A549 (cell line): Measurements from ENCODE around the gene RYR3. TPM values are rescaled to one million over a fixed set of nuclear protein-coding genes. Genes with fewer than 3 reads are reported as not detected.

Source experiments
- ATAC-seq, 2 experiments: fragments of 200-7000 bp in 1 of 2; fragments of >200 bp in 1 of 2; cut with Nextera tagmentation in 1 of 2; cut with Tn5 transposase in 1 of 2; 3 replicates each; pipeline versions ENCODE4 v1.8.0 to v1.9.1; 2018 to 2020; ENCODE audit warnings: mild to moderate bottlenecking in 1 of 2, moderate library complexity in 1 of 2
- CTCF ChIA-PET: fragments of 300-600 bp; sonication (Branson Sonifier 250); formaldehyde crosslinking; extraction: SDS; loops from one replicate; lab custom pipeline; 2021; ENCODE audit warnings: antibody characterized with exemption, inconsistent platforms; lab: Yijun Ruan, JAX
- POLR2A ChIA-PET: fragments of 350-600 bp; formaldehyde crosslinking; extraction: SDS; loops from one replicate; lab custom pipeline; 2021; ENCODE audit warnings: antibody characterized with exemption, inconsistent platforms; lab: Yijun Ruan, JAX
- DNase-seq, 2 experiments: peaks; one replicate each; pipeline versions ENCODE4 v3.0.0 to v3.0.0-alpha.2; 2011 to 2016; ENCODE audit warnings: low read depth in 1 of 2, low spot score in 1 of 2
- FAIRE-seq: peaks from 2 replicates; lab custom pipeline; 2011; peaks lifted over from hg19 to GRCh38; lab: Jason Lieb, UNC
- H3K27ac ChIP-seq, 2 experiments: fragments of >200 bp; sonication (Bioruptor Twin); formaldehyde crosslinking; 3 replicates each; pipeline ENCODE4 v1.5.1; 2016 to 2017
- H3K4me1 ChIP-seq: fragments of >200 bp; sonication (Bioruptor Twin); formaldehyde crosslinking; 3 replicates; pipeline ENCODE4 v1.6.1; 2016
- H3K4me2 ChIP-seq: fragments of >200 bp; sonication (Bioruptor Twin); formaldehyde crosslinking; 3 replicates; pipeline ENCODE4 v1.6.1; 2016
- H3K4me3 ChIP-seq: fragments of >200 bp; sonication (Bioruptor Twin); formaldehyde crosslinking; 3 replicates; pipeline ENCODE4 v1.5.1; 2016
- H3K9me3 ChIP-seq: fragments of >200 bp; sonication (Bioruptor Twin); formaldehyde crosslinking; 3 replicates; pipeline ENCODE4 v1.6.1; 2016
- ATOH8 ChIP-seq: fragments of 250-450 bp; sonication (Bioruptor Pico); IDR thresholded peaks from 2 replicates; pipeline ENCODE4 v1.5.0; 2020; ENCODE audit warnings: low read depth, mild to moderate bottlenecking, moderate library complexity
- CEBPB ChIP-seq, 2 experiments: fragments of >200 bp in 1 of 2; sonication (Bioruptor Twin) in 1 of 2; formaldehyde crosslinking in 1 of 2; IDR thresholded peaks; 2 replicates each; pipeline ENCODE4 v1.6.1; 2012 to 2016
- EHMT2 ChIP-seq: fragments of 200-600 bp; sonication (generic); IDR thresholded peaks from 2 replicates; pipeline ENCODE4 v1.6.1; 2016; ENCODE audit warnings: antibody characterized with exemption, low read depth, mild to moderate bottlenecking, moderate library complexity
- HDAC2 ChIP-seq: fragments of 200-600 bp; sonication (generic); IDR thresholded peaks from 2 replicates; pipeline ENCODE4 v1.6.1; 2016
- HOXB5 ChIP-seq: fragments of 250-450 bp; sonication (Bioruptor Pico); IDR thresholded peaks from 2 replicates; pipeline ENCODE4 v1.5.0; 2020; ENCODE audit warnings: mild to moderate bottlenecking, moderate library complexity
- KDM5A ChIP-seq: fragments of 200-600 bp; sonication (generic); IDR thresholded peaks from 2 replicates; pipeline ENCODE4 v1.6.1; 2016; ENCODE audit warnings: antibody characterized with exemption, mild to moderate bottlenecking
- MAZ ChIP-seq: fragments of 150-350 bp; IDR thresholded peaks from 2 replicates; pipeline ENCODE4 v1.6.1; 2014; ENCODE audit warnings: antibody characterized with exemption, low read depth, low read length, borderline replicate concordance
- PHF8 ChIP-seq: fragments of 200-600 bp; sonication (generic); IDR thresholded peaks from 2 replicates; pipeline ENCODE4 v1.6.1; 2016; ENCODE audit warnings: low read depth, mild to moderate bottlenecking, antibody characterized with exemption, moderate library complexity, borderline replicate concordance
- RAD21 ChIP-seq, 2 experiments: fragments of >200 bp in 1 of 2; sonication (Bioruptor Twin) in 1 of 2; formaldehyde crosslinking in 1 of 2; IDR thresholded peaks in 1 of 2; conservative IDR thresholded peaks in 1 of 2; 2 replicates in 1 of 2; 3 replicates in 1 of 2; pipeline ENCODE4 v1.6.1; 2012 to 2018; ENCODE audit warnings: inconsistent platforms in 1 of 2
- RCOR1 ChIP-seq: fragments of 150-350 bp; IDR thresholded peaks from 2 replicates; pipeline ENCODE4 v1.6.1; 2014; ENCODE audit warnings: antibody characterized with exemption, low read length, low read depth
- SMC3 ChIP-seq: fragments of >200 bp; sonication (Bioruptor Twin); formaldehyde crosslinking; IDR thresholded peaks from 3 replicates; pipeline ENCODE4 v1.6.1; 2018; ENCODE audit warnings: inconsistent platforms
- ZC3H11A ChIP-seq: fragments of 450-650 bp; IDR thresholded peaks from 2 replicates; pipeline ENCODE4 v1.6.1; 2014; ENCODE audit warnings: antibody characterized with exemption, mild to moderate bottlenecking
- ZSCAN20 ChIP-seq: fragments of 250-450 bp; sonication (Bioruptor Pico); IDR thresholded peaks from 2 replicates; pipeline ENCODE4 v1.8.0; 2022; ENCODE audit warnings: mild to moderate bottlenecking, moderate library complexity
- WGBS: methylation state at CpG from one replicate; pipeline ENCODE4 v1.1.6; 2017; ENCODE audit errors: missing lambda C conversion rate; 5-methylcytosine and 5-hydroxymethylcytosine counted together
- polyA plus RNA-seq, 4 experiments: library from polyadenylated mRNA; depleted of rRNA in 3 of 4; stranded (reverse); fragments of >200 nt; fragmentation: RNase III in 1 of 4; extraction: RNeasy Plus Mini Kit Qiagen cat#74134 plus additional on column Dnase treatment in 1 of 4; gene quantifications; 2 replicates in 3 of 4; 3 replicates in 1 of 4; pipeline ENCODE4 v1.2.3, GENCODE V29; 2011 to 2017
- TF ChIP-seq, protein P1 (sequence below): fragments of 200-600 bp; sonication (generic); IDR thresholded peaks from 2 replicates; pipeline ENCODE4 v1.6.1; 2016; ENCODE audit warnings: antibody characterized with exemption, mild to moderate bottlenecking, moderate library complexity
- TF ChIP-seq, protein P2 (sequence below): fragments of >200 bp; sonication (Bioruptor Twin); formaldehyde crosslinking; IDR thresholded peaks from 3 replicates; pipeline ENCODE4 v1.5.1; 2016

RYR3 gene
- polyA plus RNA-seq, 2 of the 4 experiments (the other 2 are of a cell fraction), result 0.03 TPM; not detected in 1

DNA sequence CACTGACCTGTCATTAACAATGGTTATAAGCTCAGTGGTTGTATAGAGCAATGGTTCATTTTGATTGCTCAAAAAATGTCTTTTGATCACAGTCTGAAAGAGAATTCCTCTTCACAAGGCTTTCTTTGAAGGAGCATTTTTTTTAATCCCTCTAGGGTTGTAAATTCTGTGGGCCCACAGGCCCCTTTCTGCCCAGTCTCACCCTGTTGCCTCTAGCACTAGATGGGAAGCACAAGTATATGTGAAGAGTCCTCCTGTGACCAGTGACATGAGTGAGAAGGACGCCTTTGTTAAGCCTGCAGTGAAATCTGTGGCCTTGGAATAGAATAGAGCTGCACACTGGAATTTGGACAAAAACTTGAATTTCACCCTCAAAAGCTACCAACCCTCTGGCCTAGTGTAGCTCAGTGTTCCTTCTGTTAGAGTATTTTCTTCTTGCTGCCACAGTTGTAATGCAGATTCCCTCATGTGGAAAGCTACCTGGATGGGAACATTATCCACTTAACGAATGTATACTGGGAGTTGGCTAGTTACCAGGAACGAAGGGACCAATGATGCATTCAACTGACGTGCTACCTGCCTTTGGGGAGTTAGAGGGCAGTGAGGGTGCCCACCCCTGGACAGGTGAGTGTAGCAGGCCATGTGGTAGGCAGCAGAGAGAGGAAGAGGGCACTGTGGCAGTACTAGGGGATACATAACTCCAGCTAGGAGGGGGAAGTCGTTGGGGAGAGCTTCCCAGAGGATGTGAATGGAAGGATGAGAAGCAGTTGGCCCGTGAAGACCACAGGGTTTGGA lies 28.3 kb upstream of the RYR3 start (continued):
- TF ChIP-seq, protein P1, sequence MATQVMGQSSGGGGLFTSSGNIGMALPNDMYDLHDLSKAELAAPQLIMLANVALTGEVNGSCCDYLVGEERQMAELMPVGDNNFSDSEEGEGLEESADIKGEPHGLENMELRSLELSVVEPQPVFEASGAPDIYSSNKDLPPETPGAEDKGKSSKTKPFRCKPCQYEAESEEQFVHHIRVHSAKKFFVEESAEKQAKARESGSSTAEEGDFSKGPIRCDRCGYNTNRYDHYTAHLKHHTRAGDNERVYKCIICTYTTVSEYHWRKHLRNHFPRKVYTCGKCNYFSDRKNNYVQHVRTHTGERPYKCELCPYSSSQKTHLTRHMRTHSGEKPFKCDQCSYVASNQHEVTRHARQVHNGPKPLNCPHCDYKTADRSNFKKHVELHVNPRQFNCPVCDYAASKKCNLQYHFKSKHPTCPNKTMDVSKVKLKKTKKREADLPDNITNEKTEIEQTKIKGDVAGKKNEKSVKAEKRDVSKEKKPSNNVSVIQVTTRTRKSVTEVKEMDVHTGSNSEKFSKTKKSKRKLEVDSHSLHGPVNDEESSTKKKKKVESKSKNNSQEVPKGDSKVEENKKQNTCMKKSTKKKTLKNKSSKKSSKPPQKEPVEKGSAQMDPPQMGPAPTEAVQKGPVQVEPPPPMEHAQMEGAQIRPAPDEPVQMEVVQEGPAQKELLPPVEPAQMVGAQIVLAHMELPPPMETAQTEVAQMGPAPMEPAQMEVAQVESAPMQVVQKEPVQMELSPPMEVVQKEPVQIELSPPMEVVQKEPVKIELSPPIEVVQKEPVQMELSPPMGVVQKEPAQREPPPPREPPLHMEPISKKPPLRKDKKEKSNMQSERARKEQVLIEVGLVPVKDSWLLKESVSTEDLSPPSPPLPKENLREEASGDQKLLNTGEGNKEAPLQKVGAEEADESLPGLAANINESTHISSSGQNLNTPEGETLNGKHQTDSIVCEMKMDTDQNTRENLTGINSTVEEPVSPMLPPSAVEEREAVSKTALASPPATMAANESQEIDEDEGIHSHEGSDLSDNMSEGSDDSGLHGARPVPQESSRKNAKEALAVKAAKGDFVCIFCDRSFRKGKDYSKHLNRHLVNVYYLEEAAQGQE, result no peak
- no peak for TF ChIP-seq KDM5A
- no peak for TF ChIP-seq PHF8
- TF ChIP-seq HOXB5 (CRISPR knock-in tag), result no peak
- no peak for TF ChIP-seq ZSCAN20 (CRISPR knock-in tag)

DNA sequence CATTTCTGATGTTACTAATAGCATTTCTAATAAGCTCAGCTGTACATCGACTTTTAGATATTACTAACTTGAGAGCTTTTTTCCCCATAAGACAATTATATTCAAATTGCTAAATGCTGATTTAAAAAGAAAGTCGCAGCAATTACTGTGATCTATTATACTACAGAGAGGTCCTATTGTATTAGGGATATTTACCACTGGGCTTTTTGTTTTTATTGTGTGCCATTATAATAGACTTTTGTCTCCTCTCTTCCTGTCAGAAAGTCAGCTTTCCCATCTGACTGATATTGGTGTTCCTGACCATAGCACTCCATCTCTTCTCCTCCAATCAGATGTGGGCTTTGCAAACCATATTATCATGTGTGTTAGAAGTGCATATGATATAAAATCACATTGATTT lies 27.2 kb upstream of the RYR3 start:
- Histone ChIP-seq H3K9me3 (no peaks in the 10 kb centered on the region), H3K4me3 (no peak overlapping the region), H3K4me1 (peaks cover 16% of the 10 kb centered on the region), H3K4me2 (no peak overlapping the region), H3K27ac (no peak overlapping the region)
- WGBS, result 82% methylated on average over 2 of the region's 2 CpGs
- TF ChIP-seq ATOH8 (CRISPR knock-in tag) (no peak), HDAC2 (no peak), RCOR1 (no peak)
- TF ChIP-seq, all 56 proteins: peak for 0
- CTCF ChIA-PET, result interaction anchor here (0.6 to 7.5 kb wide), 7 partner anchors 10 to 691 kb away, joined by 3 to 89 read pairs (median 3); no protein-coding TSS in a partner anchor
- DNase-seq (no peak), FAIRE-seq (no peak), ATAC-seq (no peak)
- POLR2A ChIA-PET, result interaction anchor here (0.7 kb wide), 1 partner anchor 29 kb away, joined by 4 read pairs; no protein-coding TSS in a partner anchor

DNA sequence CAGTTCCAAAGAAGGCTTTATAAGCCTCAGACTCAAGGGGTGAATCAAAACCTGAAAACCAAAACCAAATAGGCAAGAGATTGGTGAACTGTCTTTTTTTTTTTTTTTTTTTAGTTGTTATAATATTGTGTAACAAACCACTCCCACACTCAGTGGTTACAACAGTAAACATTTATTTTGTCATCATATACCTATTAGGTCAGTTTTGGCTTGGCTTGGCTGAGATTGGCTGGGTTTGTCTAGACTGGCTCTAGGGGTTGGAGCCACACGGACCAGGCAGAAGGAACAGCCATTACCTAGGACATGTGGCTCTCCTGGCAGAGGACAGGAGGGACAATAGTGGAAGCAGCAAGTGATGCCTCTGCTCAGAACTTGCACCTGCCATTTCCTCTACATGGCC lies 26.4 kb upstream of the RYR3 start:
- TF ChIP-seq EHMT2, result no peak
- TF ChIP-seq CEBPB (IDR thresholded peaks at IDR 0.05), result no peak
- no peak for TF ChIP-seq MAZ
- no peak for FAIRE-seq
- Histone ChIP-seq H3K4me3 (no peak overlapping the region), H3K4me1 (peaks cover 9% of the 10 kb centered on the region), H3K4me2 (no peak overlapping the region), H3K9me3 (no peaks in the 10 kb centered on the region), H3K27ac (no peak overlapping the region)
- ChIA-PET POLR2A (no interaction called here), CTCF (interaction anchor here (0.9 to 7.5 kb wide), 4 partner anchors 10 to 445 kb away, joined by 3 to 89 read pairs (median 4); no protein-coding TSS in a partner anchor)
- no peak for DNase-seq
- ATAC-seq, result no peak
- 63% methylated on average over 1 of the region's 1 CpG for WGBS

DNA sequence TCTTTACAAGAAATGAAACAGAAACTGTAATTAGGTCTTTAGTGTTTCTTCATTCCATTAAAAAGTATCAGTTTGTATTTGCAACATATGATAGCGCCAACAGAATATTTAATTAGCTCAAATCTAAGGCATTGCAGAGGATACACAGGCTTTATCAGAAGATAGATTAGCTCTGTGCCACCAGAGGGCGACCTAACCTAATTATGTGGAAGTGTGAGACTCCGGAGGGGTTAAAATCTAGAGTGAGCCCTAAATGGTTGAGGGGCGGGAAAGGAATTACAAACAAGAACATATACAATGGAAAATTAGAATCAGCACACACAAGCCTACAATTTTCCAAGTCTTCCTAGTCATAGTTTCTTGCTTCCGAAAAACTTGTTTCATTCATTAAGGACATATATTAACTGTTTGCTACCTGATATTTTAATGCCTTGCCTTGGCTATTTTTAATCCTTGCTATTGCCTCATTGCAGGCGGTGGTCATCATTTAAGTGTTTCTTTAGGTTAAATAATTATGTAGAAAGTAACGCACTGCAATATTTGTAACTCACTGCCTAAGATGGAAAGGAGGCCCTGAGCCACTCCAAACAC lies 18.0 kb upstream of the RYR3 start:
- Histone ChIP-seq H3K9me3 (no peaks in the 10 kb centered on the region), H3K4me3 (no peak overlapping the region), H3K27ac (no peak overlapping the region), H3K4me1 (no peaks in the 10 kb centered on the region), H3K4me2 (0 out of 3 replicates have a peak overlapping the region, but pooled peaks have one; percentile 12)
- FAIRE-seq (peak; percentile 96), ATAC-seq (peak; percentile 84 to 95), DNase-seq (peak; percentile 59 to 74)
- TF ChIP-seq, protein P2, sequence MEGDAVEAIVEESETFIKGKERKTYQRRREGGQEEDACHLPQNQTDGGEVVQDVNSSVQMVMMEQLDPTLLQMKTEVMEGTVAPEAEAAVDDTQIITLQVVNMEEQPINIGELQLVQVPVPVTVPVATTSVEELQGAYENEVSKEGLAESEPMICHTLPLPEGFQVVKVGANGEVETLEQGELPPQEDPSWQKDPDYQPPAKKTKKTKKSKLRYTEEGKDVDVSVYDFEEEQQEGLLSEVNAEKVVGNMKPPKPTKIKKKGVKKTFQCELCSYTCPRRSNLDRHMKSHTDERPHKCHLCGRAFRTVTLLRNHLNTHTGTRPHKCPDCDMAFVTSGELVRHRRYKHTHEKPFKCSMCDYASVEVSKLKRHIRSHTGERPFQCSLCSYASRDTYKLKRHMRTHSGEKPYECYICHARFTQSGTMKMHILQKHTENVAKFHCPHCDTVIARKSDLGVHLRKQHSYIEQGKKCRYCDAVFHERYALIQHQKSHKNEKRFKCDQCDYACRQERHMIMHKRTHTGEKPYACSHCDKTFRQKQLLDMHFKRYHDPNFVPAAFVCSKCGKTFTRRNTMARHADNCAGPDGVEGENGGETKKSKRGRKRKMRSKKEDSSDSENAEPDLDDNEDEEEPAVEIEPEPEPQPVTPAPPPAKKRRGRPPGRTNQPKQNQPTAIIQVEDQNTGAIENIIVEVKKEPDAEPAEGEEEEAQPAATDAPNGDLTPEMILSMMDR, result peak; percentile 92
- TF ChIP-seq SMC3 (peak; percentile 91), RAD21 (conservative IDR thresholded peaks at IDR 0.05 in 1 of 2, IDR thresholded peaks at IDR 0.05 in 1 of 2) (peak; percentile 88 to 89), ZC3H11A (no peak)
- POLR2A ChIA-PET, result interaction anchor here (1.0 to 1.3 kb wide), 2 partner anchors 50 to 408 kb away, joined by 3 to 7 read pairs; no protein-coding TSS in a partner anchor
- CTCF ChIA-PET, result interaction anchor here (0.6 to 9.9 kb wide), 52 partner anchors 8 to 759 kb away, joined by 3 to 159 read pairs (median 4); no protein-coding TSS in a partner anchor
- WGBS, result 23% methylated on average over 7 of the region's 7 CpGs
